IPS-18a (cell line): ENCODE measurements around the gene KSR1.

Experiments used
- H3K27ac ChIP-seq: one replicate; pipeline ENCODE4 v1.5.1; 2013; ENCODE audit warnings: low read length
- H3K27me3 ChIP-seq: one replicate; pipeline ENCODE4 v1.6.1; 2013; ENCODE audit warnings: mild to moderate bottlenecking, low read length; ENCODE audit not compliant: control insufficient read depth, insufficient read depth
- H3K36me3 ChIP-seq: one replicate; pipeline ENCODE4 v1.6.1; 2013; ENCODE audit warnings: low read depth, low read length; ENCODE audit not compliant: control insufficient read depth
- H3K4me1 ChIP-seq: one replicate; pipeline ENCODE4 v1.6.1; 2013; ENCODE audit warnings: low read depth, low read length; ENCODE audit not compliant: control insufficient read depth
- H3K4me3 ChIP-seq: one replicate; pipeline ENCODE4 v1.5.1; 2013; ENCODE audit warnings: low read length
- H3K9ac ChIP-seq: one replicate; pipeline ENCODE4 v1.6.1; 2013; ENCODE audit warnings: mild to moderate bottlenecking, low read length, moderate library complexity
- H3K9me3 ChIP-seq: one replicate; pipeline ENCODE4 v1.6.1; 2013; ENCODE audit warnings: low read depth, low read length; ENCODE audit not compliant: control insufficient read depth

Gene KSR1

GRCh38 chr17:27547301-27547683, 91.0 kb downstream of the KSR1 start:
- Histone ChIP-seq H3K27ac (no peak overlapping the region), H3K36me3 (no peaks in the 10 kb centered on the region), H3K9me3 (no peaks in the 10 kb centered on the region), H3K9ac (no peak overlapping the region), H3K27me3 (no peaks in the 10 kb centered on the region), H3K4me1 (peaks cover 3% of the 10 kb centered on the region), H3K4me3 (no peak overlapping the region)

DNA sequence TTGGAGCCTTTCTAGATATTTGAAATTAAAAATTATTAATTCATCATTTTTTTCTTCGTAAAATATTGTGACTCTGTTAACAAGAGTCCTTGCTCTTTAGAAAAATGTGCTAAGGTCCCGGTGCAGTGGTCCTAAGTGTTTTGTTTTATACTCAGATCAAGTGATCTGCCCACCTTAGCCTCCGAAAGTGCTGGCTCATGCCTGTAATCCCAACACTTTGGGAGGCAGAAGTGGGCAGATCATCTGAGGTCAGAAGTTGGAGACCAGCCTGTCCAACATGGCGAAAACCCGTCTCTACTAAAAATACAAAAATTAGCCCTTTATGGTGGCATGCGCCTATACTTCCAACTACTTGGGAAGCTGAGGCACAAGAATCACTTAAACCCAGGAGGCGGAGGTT, 92.1 kb downstream of the KSR1 start:
- Histone ChIP-seq H3K27me3 (no peaks in the 10 kb centered on the region), H3K27ac (no peak overlapping the region), H3K9ac (no peak overlapping the region), H3K4me3 (no peak overlapping the region), H3K4me1 (peaks cover 3% of the 10 kb centered on the region), H3K36me3 (no peaks in the 10 kb centered on the region), H3K9me3 (no peaks in the 10 kb centered on the region)

DNA sequence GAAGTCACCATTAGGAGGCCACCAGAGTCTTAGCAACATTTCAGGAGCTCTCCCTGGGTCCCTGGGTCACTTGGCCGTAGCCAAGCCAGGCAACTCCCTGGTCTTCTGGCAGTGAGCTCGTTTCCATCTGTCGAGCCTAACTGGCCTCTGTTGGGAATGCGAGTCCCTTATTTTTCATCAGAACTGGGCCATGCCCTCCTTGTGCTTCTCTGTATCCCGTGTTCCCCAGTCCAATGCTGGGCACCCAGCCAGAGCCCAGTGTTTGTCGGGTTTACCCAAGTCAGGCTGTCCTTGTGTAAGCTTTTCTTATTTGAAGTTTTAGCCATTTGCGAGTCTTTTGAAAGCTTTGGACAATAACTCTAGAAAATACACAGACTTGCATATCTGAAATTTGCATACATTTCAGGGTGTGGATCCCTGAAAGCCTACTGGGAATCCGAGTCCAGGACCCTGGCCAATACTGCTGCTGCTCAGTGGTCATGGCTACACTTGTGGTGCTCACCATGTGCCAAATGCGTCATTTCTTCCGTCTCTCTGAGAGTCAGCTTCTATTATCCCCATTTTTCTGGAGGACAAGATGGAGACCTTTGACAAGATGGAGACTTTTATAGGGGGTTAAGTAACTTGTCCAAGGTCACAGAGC, 93.1 kb downstream of the KSR1 start:
- no peak overlapping the region for H3K9ac ChIP-seq
- H3K27ac ChIP-seq = no peak overlapping the region
- H3K4me3 ChIP-seq = no peak overlapping the region
- H3K4me1 ChIP-seq = peaks cover 3% of the 10 kb centered on the region
- no peaks in the 10 kb centered on the region for H3K27me3 ChIP-seq
- no peaks in the 10 kb centered on the region for H3K9me3 ChIP-seq
- H3K36me3 ChIP-seq = no peaks in the 10 kb centered on the region

GRCh38 chr17:27550291-27550930, 94.2 kb downstream of the KSR1 start:
- Histone ChIP-seq H3K36me3 (no peaks in the 10 kb centered on the region), H3K9ac (no peak overlapping the region), H3K27ac (no peak overlapping the region), H3K4me1 (peaks cover under 1% of the 10 kb centered on the region), H3K4me3 (no peak overlapping the region), H3K9me3 (no peaks in the 10 kb centered on the region), H3K27me3 (no peaks in the 10 kb centered on the region)

DNA sequence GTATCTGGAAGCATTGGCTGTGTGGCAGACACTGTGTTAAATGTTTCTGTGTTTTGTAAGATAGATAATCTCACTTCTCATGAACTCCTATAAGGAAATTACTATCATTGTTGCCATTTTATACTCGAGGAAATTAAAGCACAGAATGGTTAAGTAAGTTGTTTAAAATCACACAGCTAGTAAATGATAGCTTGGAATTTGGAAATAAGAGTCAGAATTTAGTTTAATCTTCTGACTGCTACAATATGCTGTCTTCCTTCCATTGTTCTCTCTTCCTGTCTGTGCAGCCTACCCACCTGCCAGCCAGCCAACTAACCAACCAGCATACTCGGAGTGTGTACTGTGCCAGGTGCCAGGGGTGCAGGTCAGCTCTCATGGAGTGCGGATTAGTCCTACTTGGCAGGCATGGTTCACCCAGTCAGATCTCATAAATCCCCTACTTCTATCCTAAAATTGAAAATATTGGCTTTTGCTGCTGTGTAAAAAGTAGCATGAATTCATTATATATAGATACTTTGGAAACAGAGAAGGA, 94.8 kb downstream of the KSR1 start:
- H3K36me3 ChIP-seq = no peaks in the 10 kb centered on the region
- no peak overlapping the region for H3K9ac ChIP-seq
- no peaks in the 10 kb centered on the region for H3K4me1 ChIP-seq
- H3K27me3 ChIP-seq = no peaks in the 10 kb centered on the region
- H3K4me3 ChIP-seq = no peak overlapping the region
- H3K9me3 ChIP-seq = no peaks in the 10 kb centered on the region
- no peak overlapping the region for H3K27ac ChIP-seq

DNA sequence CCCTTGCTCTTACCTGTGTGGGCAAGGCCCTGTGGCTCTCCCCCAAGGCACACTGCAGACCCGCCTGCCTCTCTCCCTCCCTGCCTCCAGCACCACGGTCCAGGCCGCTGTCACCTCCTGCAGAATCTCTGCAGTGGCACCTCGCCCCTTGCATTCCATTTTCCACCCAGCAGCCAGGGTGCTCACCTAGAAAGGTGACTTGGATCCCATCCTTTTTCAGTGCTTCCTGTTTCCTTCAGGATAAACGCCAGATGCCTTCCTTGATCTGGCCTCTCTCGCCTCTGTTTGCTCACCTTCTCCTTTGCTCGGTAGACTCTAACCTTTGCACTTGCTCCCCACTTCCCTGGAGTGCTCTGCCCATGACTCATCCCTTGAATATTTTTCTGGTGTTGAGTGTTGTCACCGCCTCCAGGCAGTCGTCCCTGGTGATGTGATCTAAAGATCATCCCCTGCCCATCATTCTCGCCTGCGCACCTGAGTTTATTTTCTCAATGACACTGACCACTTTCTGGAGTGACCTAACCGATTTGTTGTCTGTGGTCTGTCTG, 95.5 kb downstream of the KSR1 start:
- Histone ChIP-seq H3K27ac (no peak overlapping the region), H3K27me3 (no peaks in the 10 kb centered on the region), H3K36me3 (no peaks in the 10 kb centered on the region), H3K9me3 (no peaks in the 10 kb centered on the region), H3K9ac (no peak overlapping the region), H3K4me3 (no peak overlapping the region), H3K4me1 (no peaks in the 10 kb centered on the region)

GRCh38 chr17:27552276-27552732, 96.1 kb downstream of the KSR1 start:
- Histone ChIP-seq H3K27me3 (no peaks in the 10 kb centered on the region), H3K9me3 (no peaks in the 10 kb centered on the region), H3K9ac (no peak overlapping the region), H3K4me1 (no peaks in the 10 kb centered on the region), H3K4me3 (no peak overlapping the region), H3K36me3 (no peaks in the 10 kb centered on the region), H3K27ac (no peak overlapping the region)

- Histone ChIP-seq H3K4me3 (no peak overlapping the region), H3K27me3 (no peaks in the 10 kb centered on the region), H3K9ac (no peak overlapping the region)
Observed at GRCh38 chr17:27553019-27553511, 96.8 kb downstream of the KSR1 start.

DNA sequence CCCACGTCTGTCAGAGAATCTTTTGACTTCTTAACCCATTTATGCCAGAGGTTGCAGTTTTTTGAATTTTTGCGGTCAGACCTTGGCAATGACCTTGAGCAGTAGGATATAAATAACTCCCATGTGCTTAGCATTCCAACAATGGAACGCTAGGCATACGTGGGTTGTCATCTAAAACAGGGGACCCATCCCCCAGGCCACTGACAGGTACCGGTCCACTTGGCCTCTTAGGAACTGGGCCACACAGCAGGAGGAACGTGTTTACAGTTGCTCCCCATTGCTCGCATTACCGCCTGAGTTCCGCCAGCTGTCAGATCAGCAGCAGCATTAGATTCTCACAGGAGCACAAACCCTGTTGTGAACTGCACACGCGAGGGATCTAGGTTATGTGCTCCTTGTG, 97.9 kb downstream of the KSR1 start:
- Histone ChIP-seq H3K27ac (no peak overlapping the region), H3K36me3 (no peaks in the 10 kb centered on the region), H3K9me3 (no peaks in the 10 kb centered on the region), H3K4me3 (no peak overlapping the region), H3K9ac (no peak overlapping the region), H3K4me1 (no peaks in the 10 kb centered on the region), H3K27me3 (no peaks in the 10 kb centered on the region)

More at GRCh38 chr17:27553019-27553511, 96.8 kb downstream of the KSR1 start:
- Histone ChIP-seq H3K9me3 (no peaks in the 10 kb centered on the region), H3K4me1 (no peaks in the 10 kb centered on the region), H3K36me3 (no peaks in the 10 kb centered on the region), H3K27ac (no peak overlapping the region)

DNA sequence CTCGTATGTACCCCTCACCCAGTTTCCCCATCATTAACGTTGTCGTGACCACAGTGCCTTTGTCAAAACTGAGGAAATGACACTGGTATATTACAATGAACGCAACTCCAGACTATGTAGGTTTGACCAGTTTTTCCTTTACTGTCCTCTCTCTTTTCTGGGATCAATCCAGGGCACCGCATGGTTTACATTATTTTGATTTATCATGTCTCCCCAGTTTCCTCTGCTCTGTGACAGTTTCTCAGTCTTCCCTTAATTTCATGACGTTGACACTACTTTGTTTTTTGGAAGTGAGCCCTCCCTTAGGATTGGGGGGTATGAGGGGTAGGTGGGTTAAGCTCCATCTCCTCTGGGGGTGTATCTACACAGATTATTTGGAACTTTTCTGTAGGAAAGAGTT, 98.7 kb downstream of the KSR1 start:
- Histone ChIP-seq H3K27me3 (no peaks in the 10 kb centered on the region), H3K4me3 (no peak overlapping the region), H3K4me1 (no peaks in the 10 kb centered on the region), H3K27ac (no peak overlapping the region), H3K36me3 (no peaks in the 10 kb centered on the region), H3K9me3 (no peaks in the 10 kb centered on the region), H3K9ac (no peak overlapping the region)

DNA sequence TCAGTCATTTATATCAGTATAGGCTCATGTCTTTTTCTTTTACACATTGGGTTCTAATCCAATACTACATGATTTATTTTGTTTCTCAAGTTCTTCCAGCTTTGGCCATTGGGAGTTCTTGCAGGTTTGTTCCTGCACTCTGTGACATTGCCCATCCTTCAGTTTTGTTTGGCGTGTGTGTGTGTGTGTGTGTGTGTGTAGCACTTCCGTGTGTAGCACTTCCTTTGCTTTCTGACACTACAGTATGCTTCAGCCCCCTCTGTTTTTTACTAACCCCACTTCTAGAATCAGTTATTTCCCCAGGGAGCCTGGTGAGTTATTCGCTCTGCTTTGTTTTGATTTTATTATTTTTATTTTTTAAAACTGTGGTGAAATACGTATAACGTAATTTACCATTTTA, 99.1 kb downstream of the KSR1 start:
- no peaks in the 10 kb centered on the region for H3K36me3 ChIP-seq

More for the DNA sequence above, 99.1 kb downstream of the KSR1 start:
- Histone ChIP-seq H3K9ac (no peak overlapping the region), H3K4me3 (no peak overlapping the region), H3K27ac (no peak overlapping the region), H3K4me1 (no peaks in the 10 kb centered on the region), H3K27me3 (no peaks in the 10 kb centered on the region), H3K9me3 (no peaks in the 10 kb centered on the region)
